ENCODE data around the gene CTNNA3.

CTNNA3 gene

DNA sequence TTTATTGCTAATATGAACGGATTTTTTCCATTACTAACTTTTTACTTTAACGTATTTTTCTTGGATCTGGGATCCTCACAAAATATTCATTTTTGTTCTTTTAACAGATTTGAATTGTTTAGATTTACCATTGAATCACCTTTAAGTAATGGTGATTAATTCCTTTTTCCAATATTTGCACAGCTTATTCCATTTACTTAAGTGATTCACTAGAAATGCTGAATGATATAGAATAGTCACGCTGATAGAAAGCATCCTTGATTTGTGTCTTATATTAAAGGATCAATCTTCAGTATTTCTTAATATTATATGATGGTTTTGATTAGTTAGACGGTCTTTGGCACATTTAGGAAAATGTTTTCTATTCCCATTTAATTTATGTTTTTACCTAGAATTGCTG lies 886.6 kb downstream of the CTNNA3 start:
- DNase-seq (ENCODE audit: low spot score): no peak

- no peak for DNase-seq (ENCODE audit: low spot score)
Measured at GRCh38 chr10:66805612-66806011, 890.4 kb downstream of the CTNNA3 start.

DNA sequence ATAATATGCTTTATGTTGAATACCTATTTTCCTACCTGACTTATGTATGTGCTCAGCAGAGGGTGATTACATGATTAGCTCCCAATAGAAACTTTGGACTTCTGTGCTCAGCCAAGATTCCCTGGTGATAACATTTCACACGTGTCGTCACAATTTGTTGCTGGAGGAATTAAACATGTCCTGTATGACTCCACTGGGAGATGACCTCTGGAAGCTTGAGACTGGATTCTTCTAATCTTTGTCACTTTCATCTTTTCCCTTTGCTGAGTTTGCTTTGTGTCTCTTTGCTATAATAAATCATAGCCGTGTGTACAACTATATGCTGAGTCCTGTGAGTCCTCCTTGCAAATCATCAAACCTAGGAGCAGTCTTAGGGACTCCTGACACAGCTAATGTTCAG lies 891.0 kb downstream of the CTNNA3 start:
- DNase-seq (ENCODE audit: low spot score): no peak

DNA sequence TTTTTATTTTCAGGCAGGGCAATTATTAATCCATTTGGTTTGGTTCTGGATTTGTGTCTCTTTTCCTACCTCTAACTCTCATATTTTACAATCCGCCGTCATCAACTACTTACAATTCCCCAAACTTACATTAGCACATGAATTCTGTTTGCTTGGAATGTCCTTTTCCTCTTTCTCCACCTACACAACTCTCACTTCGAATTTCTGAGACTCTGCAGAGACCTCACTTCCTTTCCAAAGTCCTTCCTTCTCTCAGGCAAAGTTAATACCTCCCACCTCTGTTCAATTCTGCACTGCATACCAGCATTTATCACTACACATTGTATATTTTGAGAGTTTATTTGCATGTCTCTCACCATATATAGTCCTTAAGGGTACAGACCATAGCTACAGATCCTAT lies 892.8 kb downstream of the CTNNA3 start:
- no peak for DNase-seq (ENCODE audit: low spot score)

GRCh38 chr10:66799474-66799873 lies 896.5 kb downstream of the CTNNA3 start:
- no peak for DNase-seq (ENCODE audit: low spot score)

DNA sequence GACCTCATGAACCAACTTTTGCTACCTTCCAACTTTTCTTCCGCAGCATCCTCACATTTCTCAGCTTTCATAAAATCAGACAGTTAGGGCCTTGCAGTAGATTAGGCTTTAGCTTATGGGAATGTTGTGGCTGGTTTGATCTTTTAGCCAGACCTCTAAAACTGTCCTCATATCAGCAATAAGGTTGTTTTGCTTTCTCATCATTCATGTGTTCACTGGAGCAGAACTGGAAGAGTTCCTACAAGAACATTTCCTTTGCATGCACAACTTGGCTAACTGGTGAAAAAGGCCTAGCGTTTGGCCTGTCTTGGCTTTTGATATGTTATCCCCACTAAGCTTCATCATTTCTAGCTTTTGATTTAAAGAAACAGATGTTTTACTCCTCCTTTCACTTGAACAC lies 900.1 kb downstream of the CTNNA3 start:
- DNase-seq (ENCODE audit: low spot score): no peak

DNA sequence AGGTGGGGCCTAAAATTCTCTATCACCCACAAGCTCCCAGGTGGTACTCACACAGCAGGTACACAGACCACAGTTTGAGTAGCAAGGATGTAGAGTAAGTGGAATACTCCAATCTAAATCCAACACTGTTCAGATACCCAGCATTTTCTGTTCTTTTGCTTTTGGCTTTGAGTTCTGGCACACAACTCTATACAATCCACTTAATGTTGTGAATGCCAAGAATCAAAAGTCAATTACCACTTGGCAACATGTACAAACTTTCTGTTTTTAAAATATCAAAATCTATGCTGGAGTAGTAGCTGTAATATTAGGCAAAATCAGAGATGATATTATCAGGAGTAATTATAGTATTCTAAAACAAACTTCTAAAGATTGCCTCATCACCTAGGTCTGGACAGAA lies 903.6 kb downstream of the CTNNA3 start:
- DNase-seq (ENCODE audit: low spot score): no peak

GRCh38 chr10:66788178-66788987 lies 907.6 kb downstream of the CTNNA3 start:
- no peak for DNase-seq (ENCODE audit: low spot score)

- no peak for DNase-seq (ENCODE audit: low spot score)
Measured at GRCh38 chr10:66786709-66787108, 909.3 kb downstream of the CTNNA3 start.

- no peak for DNase-seq (ENCODE audit: low spot score)
Measured at GRCh38 chr10:66784770-66785169, 911.2 kb downstream of the CTNNA3 start.

- no peak for DNase-seq (ENCODE audit: low spot score)
Measured at GRCh38 chr10:66783316-66783715, 912.7 kb downstream of the CTNNA3 start.

DNA sequence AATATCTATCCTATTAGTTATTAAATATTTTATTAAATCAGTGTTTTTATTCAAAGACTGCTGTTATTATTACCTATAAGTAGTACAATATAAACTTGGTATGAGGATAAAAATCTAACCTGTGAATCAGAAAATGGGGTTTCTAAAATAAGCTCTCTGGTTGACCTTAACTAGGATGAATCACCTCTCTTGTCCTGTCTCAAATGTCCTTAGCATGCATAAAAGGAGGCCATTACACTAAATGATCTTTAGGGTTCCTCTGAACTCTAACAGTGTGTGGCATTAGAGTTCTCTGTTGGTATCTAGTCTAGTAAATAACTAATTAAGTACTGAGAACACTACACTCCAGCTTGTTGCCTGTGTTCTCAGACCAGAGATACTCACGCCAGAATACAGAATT lies 913.2 kb downstream of the CTNNA3 start:
- DNase-seq (ENCODE audit: low spot score): no peak

- DNase-seq (ENCODE audit: low spot score): no peak
Measured at GRCh38 chr10:66782144-66782543, 913.9 kb downstream of the CTNNA3 start.

DNA sequence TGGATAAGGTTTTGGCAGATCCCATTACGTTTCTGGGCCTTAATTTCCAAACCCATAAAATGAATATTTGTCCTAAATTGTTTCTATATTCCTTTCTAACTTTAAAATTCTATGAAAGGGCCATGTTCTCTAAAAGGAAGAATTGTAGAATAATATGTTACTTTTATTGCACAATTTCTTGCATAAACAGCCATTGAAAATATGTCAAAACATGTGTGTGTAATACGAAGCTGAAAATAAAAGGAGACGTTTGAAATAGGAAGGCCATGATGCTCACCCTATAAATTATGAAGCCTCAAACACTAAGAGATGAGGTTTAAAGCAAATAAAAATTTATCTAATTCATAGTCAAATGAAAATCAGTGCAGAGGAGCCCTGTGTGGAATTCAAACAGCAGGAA lies 915.2 kb downstream of the CTNNA3 start:
- no peak for DNase-seq (ENCODE audit: low spot score)

- DNase-seq (ENCODE audit: low spot score): no peak
Measured at GRCh38 chr10:66778351-66778750, 917.6 kb downstream of the CTNNA3 start.

DNA sequence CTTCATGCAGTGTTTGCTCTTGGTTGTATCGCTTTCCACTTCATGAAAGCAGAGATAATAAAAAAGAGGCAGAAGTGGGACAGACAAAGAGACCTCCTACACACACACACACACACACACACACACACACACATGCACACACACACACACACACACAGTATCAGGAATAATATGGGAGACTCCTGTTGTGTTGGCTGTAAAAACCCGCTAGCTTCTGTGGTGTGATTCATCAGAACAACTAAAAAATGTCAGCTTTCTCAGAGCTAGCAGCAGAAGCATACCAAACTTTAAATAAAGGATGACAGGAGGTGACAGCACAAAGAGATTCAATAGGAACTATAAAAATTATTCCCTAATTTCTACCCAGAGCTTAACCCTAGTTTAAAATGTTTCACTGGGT lies 918.3 kb downstream of the CTNNA3 start:
- no peak for DNase-seq (ENCODE audit: low spot score)

DNA sequence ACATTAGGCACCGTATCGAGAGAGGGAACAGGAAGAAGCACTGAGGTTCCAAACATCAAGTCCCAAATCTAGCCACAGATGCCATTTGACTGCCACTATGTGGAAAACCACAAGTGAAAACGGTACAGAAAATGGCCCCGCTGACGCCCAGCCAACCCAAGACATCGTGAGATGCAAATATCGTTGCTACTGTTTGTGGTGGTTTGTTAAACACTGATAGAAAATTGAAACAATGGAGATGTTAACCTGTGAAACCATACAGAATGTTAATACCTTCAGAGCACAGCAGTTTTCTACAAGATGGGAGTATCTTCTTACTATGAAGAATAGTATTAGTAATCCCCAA lies 922.5 kb downstream of the CTNNA3 start:
- no peak for DNase-seq (ENCODE audit: low spot score)

DNA sequence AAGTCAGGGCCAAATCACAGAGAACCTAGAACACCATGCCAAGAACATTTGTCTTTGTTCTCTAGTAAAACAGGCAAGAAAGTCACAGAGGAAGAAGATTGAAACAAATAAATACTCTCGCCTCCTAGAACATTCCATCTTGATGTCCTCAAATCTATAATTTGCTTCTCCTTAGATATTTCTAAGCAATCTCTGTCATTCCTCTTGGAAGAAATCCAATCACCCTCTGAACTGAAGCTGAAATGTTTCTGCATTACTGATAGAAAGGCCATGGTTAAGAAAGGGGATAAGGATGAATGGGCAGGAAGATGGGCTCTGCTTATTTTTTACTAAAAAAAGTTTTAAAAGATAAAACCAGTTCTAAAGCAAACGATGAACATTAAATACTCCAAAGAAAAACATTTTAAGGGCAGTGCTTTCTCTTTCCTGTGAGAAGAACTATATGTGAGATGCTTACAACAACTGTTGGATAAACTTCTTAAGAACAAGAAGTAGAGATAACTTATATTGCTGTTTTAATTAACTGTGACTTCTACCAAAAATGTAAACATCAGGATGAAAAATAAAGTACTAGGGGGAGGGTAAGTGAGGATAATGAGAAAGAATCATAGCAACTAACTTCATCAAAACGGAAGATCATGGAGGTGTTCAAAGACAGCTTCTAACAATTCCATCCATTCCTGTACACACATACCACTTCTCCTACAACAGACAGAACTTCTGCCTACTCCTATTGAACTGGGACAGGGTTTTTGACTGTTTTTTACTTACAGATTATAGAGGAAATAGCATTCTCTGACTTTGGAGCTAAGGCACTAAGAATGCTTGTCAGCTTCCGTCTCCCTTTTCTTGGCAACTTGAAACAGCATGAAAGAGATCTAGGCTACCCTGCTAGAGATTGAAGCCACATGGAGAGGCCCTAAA lies 923.2 kb downstream of the CTNNA3 start:
- DNase-seq (ENCODE audit: low spot score): no peak

DNA sequence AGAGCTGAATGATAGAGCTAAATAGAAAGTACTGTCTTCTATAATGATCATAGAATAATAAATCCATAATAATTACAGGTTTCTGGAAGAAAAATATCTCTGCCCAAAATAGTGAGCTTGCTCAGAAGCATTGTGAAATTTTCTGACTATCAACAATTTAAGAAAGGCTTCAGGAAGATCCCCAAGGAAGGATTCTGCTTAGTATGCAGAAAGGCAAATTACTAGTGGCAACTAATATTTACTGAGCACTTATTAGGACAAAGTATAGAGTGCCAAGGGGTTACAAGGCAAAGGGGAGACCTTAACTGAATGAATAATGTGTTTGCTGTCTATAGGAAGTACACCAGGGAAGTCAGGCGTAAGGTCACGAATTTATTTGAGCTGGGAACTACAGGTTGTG lies 928.3 kb downstream of the CTNNA3 start:
- no peak for DNase-seq (ENCODE audit: low spot score)

DNA sequence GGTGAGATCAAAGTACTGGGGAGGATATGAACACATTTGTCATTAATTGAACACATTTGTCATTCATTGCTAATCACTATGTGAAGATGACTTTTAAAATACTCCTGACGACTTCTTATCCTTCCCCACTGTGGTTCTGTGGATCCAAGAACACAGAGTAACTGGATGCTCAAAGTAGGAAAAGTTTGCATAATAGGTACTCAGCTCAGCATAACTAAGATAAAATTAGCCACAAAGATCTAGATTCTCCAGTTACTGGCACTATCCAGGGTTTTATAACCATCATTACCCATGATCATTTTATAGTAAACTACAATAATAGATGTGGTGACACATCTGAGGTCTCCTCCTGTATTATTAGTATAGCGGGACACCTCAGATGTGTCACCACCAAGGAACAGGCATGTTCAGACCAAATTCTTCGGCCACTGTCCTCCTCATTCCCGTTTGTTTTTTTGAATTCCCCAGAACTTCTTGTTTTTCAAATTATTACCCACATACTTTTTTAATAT lies 933.7 kb downstream of the CTNNA3 start:
- DNase-seq (ENCODE audit: low spot score): no peak

DNA sequence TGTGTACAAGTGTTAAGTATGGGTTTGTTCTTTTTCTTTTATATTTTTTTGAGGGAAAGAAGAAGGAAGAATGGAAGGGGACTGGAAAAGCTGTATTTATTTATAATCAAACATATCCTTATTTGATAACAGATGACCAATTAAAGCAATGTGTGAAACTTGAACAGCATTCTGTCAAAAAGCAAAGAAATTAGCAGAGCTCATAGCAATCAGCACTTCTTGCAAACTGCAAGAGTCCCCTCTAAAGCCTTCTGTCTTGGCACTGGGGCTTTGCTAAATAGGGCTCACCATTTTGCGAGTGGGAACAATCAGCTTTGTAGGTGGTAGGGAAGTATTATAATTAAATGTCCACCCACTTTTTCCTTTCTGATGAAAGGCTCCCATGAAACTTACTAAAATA lies 935.1 kb downstream of the CTNNA3 start:
- DNase-seq (ENCODE audit: low spot score): no peak

- DNase-seq (ENCODE audit: low spot score): no peak
Measured at GRCh38 chr10:66755474-66755873, 940.5 kb downstream of the CTNNA3 start.

DNA sequence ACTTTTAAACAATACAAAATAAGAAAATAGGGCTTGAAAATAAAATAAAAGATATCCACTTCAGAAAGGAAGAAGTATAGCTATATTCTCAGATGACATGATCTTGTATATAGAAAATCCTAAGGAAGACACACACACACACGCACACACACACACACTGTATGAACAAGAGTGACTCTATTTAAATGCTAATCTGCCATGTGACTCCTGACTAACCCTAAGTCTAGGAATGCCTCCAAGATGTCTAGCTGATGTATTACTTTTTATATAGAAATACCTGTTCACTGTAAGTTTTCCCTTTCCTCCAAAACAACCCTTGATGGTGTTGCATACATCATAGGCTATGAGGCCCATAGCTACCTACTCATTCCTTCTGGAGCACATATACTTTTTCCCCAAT lies 943.3 kb downstream of the CTNNA3 start:
- DNase-seq (ENCODE audit: low spot score): no peak
